Astrocyte of the spinal cord (primary cell): ENCODE measurements around the gene TWSG1.

Source experiments
- DNase-seq: peaks from one replicate; pipeline ENCODE4 v3.0.0; 2011; ENCODE audit warnings: low read depth, low spot score
- H3K4me3 ChIP-seq: 2 replicates; pipeline ENCODE4 v1.5.1; 2011; ENCODE audit warnings: low read depth, mild to moderate bottlenecking, low read length, moderate library complexity
- CTCF ChIP-seq: IDR thresholded peaks from 2 replicates; pipeline ENCODE4 v1.5.1; 2012; ENCODE audit warnings: low read depth, mild to moderate bottlenecking, low read length, inconsistent platforms
- in situ Hi-C: cut with HindIII; loops from 2 replicates; pipeline ENCODE4 v1.10.0; 2017; ENCODE audit warnings: low sequenced_read_pairs

TWSG1 gene

GRCh38 chr18:9333441-9334328, 888 bp upstream of the TWSG1 start:
- no peak for DNase-seq
- TF ChIP-seq CTCF, result peak; percentile 4
- peak overlapping the region; percentile 51 for H3K4me3 ChIP-seq
- in situ Hi-C loops, result no loop called here

- in situ Hi-C loops, result no loop called here
- peak overlapping the region; percentile 67 for H3K4me3 ChIP-seq
- peak; percentile 41 for DNase-seq
- TF ChIP-seq CTCF, result no peak
These were observed 562 bp downstream of the TWSG1 start for GRCh38 chr18:9334973-9335696.

- H3K4me3 ChIP-seq, result peak overlapping the region; percentile 67
- no peak for TF ChIP-seq CTCF
- peak; percentile 5 for DNase-seq
- in situ Hi-C loops, result no loop called here
These were observed 1.1 kb downstream of the TWSG1 start for GRCh38 chr18:9335697-9336045.

- H3K4me3 ChIP-seq, result no peak overlapping the region
- in situ Hi-C loops, result no loop called here
- DNase-seq, result no peak
- no peak for TF ChIP-seq CTCF
These were observed 2.3 kb downstream of the TWSG1 start for GRCh38 chr18:9336827-9337226.

- in situ Hi-C loops, result no loop called here
- no peak overlapping the region for H3K4me3 ChIP-seq
These were observed 3.3 kb downstream of the TWSG1 start for GRCh38 chr18:9337873-9338272.

GRCh38 chr18:9340472-9340871, 5.9 kb downstream of the TWSG1 start:
- in situ Hi-C loops, result no loop called here
- no peak overlapping the region for H3K4me3 ChIP-seq
- DNase-seq, result no peak
- no peak for TF ChIP-seq CTCF

More at GRCh38 chr18:9337873-9338272, 3.3 kb downstream of the TWSG1 start:
- TF ChIP-seq CTCF, result no peak
- DNase-seq, result peak; percentile 48
